HG03280 (cell line): ENCODE results near the gene GNA12.
"Not testable (repeated sequence)": the region's sequence is repeated elsewhere in the genome, so short reads cannot be mapped to it uniquely, and the experiment has no call there.

Experiments used
- ATAC-seq: cut with Tn5 transposase; IDR thresholded peaks from one replicate; pipeline ENCODE4 v1.9.1; 2021; ENCODE audit warnings: mild to moderate bottlenecking, moderate library complexity; ENCODE audit not compliant: unreplicated experiment

GNA12 gene

GRCh38 chr7:2681929-2682799 lies 161.9 kb downstream of the GNA12 start:
- no peak for ATAC-seq

GRCh38 chr7:2680792-2681490 lies 163.2 kb downstream of the GNA12 start:
- ATAC-seq: no peak

GRCh38 chr7:2680256-2680655 lies 163.9 kb downstream of the GNA12 start:
- no peak for ATAC-seq

DNA sequence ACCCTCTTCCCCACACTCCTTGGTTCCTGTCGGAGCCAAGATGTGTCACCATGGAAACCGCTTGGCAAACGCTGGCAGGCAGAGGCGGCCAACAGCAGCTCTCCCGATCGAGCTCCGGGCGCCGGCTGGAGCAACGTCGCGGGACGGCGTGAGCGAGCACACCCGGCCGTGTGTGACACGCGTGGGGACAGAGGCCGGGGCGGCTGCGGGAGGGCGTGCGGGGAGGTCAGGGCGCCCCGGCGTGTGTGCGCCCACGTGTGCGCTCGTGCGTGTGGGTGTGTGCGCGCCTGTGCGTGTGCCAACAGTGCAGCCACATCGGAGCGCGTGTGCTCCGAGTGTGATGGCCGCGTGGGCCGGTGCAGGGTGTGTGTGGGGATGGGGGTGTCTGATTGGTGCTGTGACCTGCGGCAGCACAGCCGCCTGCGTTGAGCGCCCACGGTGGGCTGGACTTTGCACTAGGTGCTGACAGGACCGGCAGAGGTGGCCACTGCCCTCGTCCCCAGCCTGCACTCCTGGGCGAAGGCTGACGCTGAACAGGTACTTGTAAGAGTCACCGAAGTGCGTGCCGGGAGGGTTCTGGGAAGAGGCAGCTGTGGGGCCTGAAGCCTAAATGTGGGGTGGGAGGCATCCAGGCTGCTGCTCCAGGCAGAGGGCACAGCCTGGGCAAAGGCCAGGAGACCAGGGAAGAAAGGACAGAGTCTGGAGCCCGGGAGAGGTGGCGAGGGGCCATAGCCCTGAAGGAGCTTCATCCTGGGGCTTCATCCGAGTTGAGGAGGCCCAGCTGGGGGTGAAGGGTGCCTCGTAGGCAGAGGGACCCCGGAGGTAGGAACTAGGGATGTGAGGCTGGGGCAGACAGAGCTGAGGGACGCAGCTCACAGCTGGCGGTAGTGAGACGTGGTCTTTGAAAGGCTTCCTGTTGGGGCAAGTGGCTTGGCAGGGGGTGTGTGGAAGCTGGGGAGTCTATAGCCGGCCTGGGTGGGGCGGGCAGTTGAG lies 164.7 kb downstream of the GNA12 start:
- ATAC-seq: not testable (repeated sequence)

- ATAC-seq: not testable (repeated sequence)
These were observed 165.7 kb downstream of the GNA12 start for GRCh38 chr7:2678454-2678853.
